Spleen (tissue), 11 donors: ENCODE data around the gene STXBP5. TPM values are rescaled to one million over a fixed set of nuclear protein-coding genes. Genes with fewer than 3 reads are reported as not detected.

ENCODE experiments used
- DNase-seq: peaks from one replicate; pipeline ENCODE4 v3.0.0-alpha.2; 2020
- H3K27ac ChIP-seq, 8 donors: fragments of 200-600 bp; sonication (generic) in 7 of 8; 1 replicate in 4 of 8; 2 replicates in 4 of 8; pipeline versions ENCODE4 v1.5.0 to v1.8.0; 2016 to 2021; ENCODE audit warnings: inconsistent platforms in 4 of 8, mild to moderate bottlenecking in 4 of 8, moderate library complexity in 1 of 8
- H3K27me3 ChIP-seq, 7 donors: fragments of 200-600 bp; sonication (generic) in 6 of 7; replicated peaks in 1 of 7; 1 replicate in 4 of 7; 2 replicates in 3 of 7; pipeline versions ENCODE4 v1.5.0 to v1.8.0; 2016 to 2021; ENCODE audit warnings: inconsistent platforms in 3 of 7, mild to moderate bottlenecking in 1 of 7
- H3K36me3 ChIP-seq, 6 donors: fragments of 200-600 bp; sonication (generic) in 5 of 6; 1 replicate in 4 of 6; 2 replicates in 2 of 6; pipeline versions ENCODE4 v1.5.0 to v1.8.0; 2016 to 2021; ENCODE audit warnings: inconsistent platforms in 2 of 6
- H3K4me1 ChIP-seq, 6 donors: fragments of 200-600 bp; sonication (generic) in 5 of 6; 1 replicate in 3 of 6; 2 replicates in 3 of 6; pipeline versions ENCODE4 v1.5.0 to v1.8.0; 2016 to 2021; ENCODE audit warnings: inconsistent platforms in 3 of 6
- H3K4me3 ChIP-seq, 8 donors: fragments of 200-600 bp; sonication (generic) in 7 of 8; 1 replicate in 4 of 8; 2 replicates in 4 of 8; pipeline versions ENCODE4 v1.5.0 to v1.8.0; 2016 to 2021; ENCODE audit warnings: inconsistent platforms in 4 of 8, mild to moderate bottlenecking in 4 of 8, moderate library complexity in 2 of 8
- H3K9me3 ChIP-seq, 8 donors: fragments of 200-600 bp; sonication (generic) in 7 of 8; 1 replicate in 4 of 8; 2 replicates in 4 of 8; pipeline versions ENCODE4 v1.5.0 to v1.8.0; 2016 to 2021; ENCODE audit warnings: inconsistent platforms in 4 of 8
- POLR2A ChIP-seq, 3 donors: fragments of 450-650 bp; IDR thresholded peaks; one replicate each; pipeline ENCODE4 v1.5.1; 2017; ENCODE audit warnings: antibody characterized with exemption in 3 of 3, mild to moderate bottlenecking in 1 of 3
- POLR2AphosphoS5 ChIP-seq, 3 donors: sonication (generic); formaldehyde crosslinking; IDR thresholded peaks; one replicate each; pipeline ENCODE4 v1.5.1; 2017; ENCODE audit warnings: antibody characterized with exemption in 3 of 3
- WGBS, 5 donors: extraction: QIAGEN DNeasy Blood & Tissue Kit in 3 of 5; methylation state at CpG; one replicate each; pipeline versions ENCODE4 v1.1.5 to v1.1.7; 2013 to 2018; 5-methylcytosine and 5-hydroxymethylcytosine counted together
- intact Hi-C: fragments of 100-400 bp; cut with DNase I; formaldehyde crosslinking; loops from one replicate; pipeline ENCODE4 v1.15.0; 2023; ENCODE audit warnings: low total_unique reads
- polyA plus RNA-seq, 3 donors: library from polyadenylated mRNA; stranded (reverse); fragments of 200-250 nt; gene quantifications; one replicate each; pipeline ENCODE4 v1.2.1, GENCODE V29; 2013
- total RNA-seq, 7 donors: library from RNA; depleted of rRNA in 3 of 7; stranded (reverse); fragments of >200 nt in 3 of 7; fragmentation: NEBNext Ultra II Directional in 4 of 7; extraction: Animal tissue kit (Norgen Biotek cat#: 25700) in 4 of 7; gene quantifications; one replicate each; pipeline versions ENCODE4 v1.1.0 to v1.2.1, GENCODE V29; 2016 to 2021
- TF ChIP-seq, protein P1 (sequence below), 11 experiments: fragments of 200-600 bp in 7 of 11; fragments of 450-650 bp in 4 of 11; sonication (generic) in 4 of 11; IDR thresholded peaks in 8 of 11; conservative IDR thresholded peaks in 3 of 11; 1 replicate in 7 of 11; 2 replicates in 4 of 11; pipeline versions ENCODE4 v1.4.0 to v1.8.0; 2016 to 2021; ENCODE audit warnings: antibody characterized with exemption in 11 of 11, inconsistent platforms in 4 of 11, mild to moderate bottlenecking in 1 of 11
- donor health status: healthy with polysubstance abuse.
- donor health status: DM: no; HTN: no; CAD: no; lungs with moderate emphysema.
- donor health status: DM: no; HTN: no; CAD: no.
- donor health status: Bipolar disorder and iron deficiency.
- donor health status: healthy.
- donor health status: DM: no; HTN: no; CAD: no.
- donor health status: DM: yes; HTN: yes; CAD: no.

The STXBP5 gene
- total and polyA plus RNA-seq, 10 donors = 6.5 to 51.1 (median 32.3) TPM

DNA sequence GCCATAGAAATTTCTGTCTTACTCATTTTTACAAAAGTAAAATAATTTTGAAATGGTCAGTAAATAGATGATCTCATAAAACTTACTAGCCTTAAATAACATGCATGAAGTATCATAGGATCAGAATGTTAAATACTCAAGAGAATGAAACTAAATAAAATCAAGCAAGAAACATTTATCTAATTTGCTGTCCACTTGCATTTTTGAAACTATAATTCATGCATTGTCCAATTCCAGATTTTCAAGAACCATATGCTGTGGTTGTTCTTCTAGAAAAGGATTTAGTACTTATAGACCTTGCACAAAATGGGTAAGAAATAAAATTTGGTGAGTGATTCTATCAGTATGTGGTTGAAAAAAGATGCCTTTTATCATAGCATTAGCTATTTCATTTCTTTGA lies 107.0 kb downstream of the STXBP5 start:
- DNase-seq = no peak
- Histone ChIP-seq H3K4me3 (no peak overlapping the region), H3K27me3 (no peaks in the 10 kb centered on the region), H3K27ac (no peak overlapping the region), H3K36me3 (peaks cover 0 to 64% (median 9%) of the 10 kb centered on the region in 6 donors), H3K4me1 (no peaks in the 10 kb centered on the region), H3K9me3 (no peaks in the 10 kb centered on the region)
- intact Hi-C loops = no loop called here
- TF ChIP-seq, protein P1, sequence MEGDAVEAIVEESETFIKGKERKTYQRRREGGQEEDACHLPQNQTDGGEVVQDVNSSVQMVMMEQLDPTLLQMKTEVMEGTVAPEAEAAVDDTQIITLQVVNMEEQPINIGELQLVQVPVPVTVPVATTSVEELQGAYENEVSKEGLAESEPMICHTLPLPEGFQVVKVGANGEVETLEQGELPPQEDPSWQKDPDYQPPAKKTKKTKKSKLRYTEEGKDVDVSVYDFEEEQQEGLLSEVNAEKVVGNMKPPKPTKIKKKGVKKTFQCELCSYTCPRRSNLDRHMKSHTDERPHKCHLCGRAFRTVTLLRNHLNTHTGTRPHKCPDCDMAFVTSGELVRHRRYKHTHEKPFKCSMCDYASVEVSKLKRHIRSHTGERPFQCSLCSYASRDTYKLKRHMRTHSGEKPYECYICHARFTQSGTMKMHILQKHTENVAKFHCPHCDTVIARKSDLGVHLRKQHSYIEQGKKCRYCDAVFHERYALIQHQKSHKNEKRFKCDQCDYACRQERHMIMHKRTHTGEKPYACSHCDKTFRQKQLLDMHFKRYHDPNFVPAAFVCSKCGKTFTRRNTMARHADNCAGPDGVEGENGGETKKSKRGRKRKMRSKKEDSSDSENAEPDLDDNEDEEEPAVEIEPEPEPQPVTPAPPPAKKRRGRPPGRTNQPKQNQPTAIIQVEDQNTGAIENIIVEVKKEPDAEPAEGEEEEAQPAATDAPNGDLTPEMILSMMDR (IDR thresholded peaks at IDR 0.05 in 8 of 11, conservative IDR thresholded peaks at IDR 0.05 in 3 of 11) = no peak
- TF ChIP-seq POLR2A (IDR thresholded peaks at IDR 0.05) = no peak
- TF ChIP-seq POLR2AphosphoS5 (IDR thresholded peaks at IDR 0.05) = no peak

DNA sequence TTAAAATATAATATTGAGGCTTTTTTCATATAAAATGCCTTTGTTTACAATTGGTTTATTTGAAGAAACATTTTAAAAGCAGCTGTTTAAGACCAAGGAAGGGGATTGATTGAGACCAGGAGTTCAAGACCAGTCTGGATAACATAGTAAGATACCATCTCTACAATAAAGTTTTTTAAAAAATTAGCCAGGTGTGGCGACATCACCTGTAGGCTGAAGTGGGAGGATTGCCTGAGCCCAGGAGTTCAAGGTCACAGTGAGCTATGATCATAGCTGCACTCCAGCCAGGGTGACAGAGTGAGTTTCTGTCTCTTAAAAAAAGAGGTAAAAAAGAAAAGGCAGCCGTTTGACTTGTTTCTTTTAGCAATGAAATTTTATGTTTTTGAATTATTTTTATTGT lies 117.0 kb downstream of the STXBP5 start:
- no peak for TF ChIP-seq POLR2A (IDR thresholded peaks at IDR 0.05)
- TF ChIP-seq POLR2AphosphoS5 (IDR thresholded peaks at IDR 0.05) = no peak

DNA sequence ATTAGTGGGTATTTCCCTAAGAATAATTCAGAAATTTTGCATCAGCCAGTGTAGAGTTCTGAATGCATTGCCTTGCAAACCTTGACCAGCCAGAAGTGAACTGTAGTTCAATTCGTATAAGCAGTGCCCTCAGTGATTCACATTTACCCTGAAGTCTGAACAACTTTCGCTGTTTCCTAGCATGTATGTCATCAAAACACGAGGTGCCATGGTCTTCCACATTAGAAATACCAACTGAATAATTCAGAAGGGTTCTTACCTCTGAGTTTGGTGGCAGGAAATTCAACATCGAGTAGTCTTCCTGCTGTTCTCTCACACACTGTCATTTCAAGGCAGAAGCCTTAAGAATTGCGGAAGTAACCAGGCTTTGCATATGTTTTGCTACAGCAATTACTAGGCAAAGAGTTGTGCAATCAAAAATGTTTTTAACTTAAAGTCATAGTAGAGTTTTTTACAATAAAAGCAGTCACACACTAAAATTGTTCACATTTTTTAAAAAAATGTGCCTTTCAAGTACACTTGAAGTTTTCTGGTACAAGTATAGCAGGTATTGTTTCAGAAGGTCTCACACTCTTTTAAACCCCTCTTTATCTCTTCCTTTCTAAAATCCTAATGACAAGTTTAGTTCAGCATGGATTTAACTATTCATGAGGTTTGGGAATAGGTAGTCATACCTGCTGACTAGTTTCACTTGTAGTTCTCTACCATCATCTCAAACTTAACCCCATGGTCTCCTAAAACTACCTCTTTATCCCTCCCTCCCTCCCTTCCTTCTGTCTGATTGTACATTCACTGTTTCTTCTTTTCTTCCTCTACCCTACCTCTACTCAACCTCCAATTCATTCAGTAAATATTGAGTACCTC lies 118.3 kb downstream of the STXBP5 start:
- Histone ChIP-seq H3K27ac (peak overlapping the region; percentile 67 to 91 (median 84)), H3K9me3 (no peaks in the 10 kb centered on the region), H3K4me3 (peak overlapping the region; percentile 4 to 58 (median 20)), H3K36me3 (peaks cover 0 to 53% (median 12%) of the 10 kb centered on the region in 6 donors), H3K4me1 (peaks cover 4 to 33% (median 22%) of the 10 kb centered on the region in 6 donors), H3K27me3 (no peaks in the 10 kb centered on the region)
- TF ChIP-seq, protein P1 (IDR thresholded peaks at IDR 0.05 in 8 of 11, conservative IDR thresholded peaks at IDR 0.05 in 3 of 11) = peak in 1 of 11 experiments; percentile 8
- TF ChIP-seq POLR2A (IDR thresholded peaks at IDR 0.05) (no peak), POLR2AphosphoS5 (IDR thresholded peaks at IDR 0.05) (peak in 1 of 3 donors; percentile 31)
- DNase-seq = no peak
- intact Hi-C loops = no loop called here
- WGBS, 5 donors = 12 to 27% (median 17%) methylated on average over 5 of the region's 5 CpGs

More for the DNA sequence above, 117.0 kb downstream of the STXBP5 start:
- Histone ChIP-seq H3K4me1 (peaks cover 4 to 33% (median 22%) of the 10 kb centered on the region in 6 donors), H3K9me3 (no peaks in the 10 kb centered on the region), H3K36me3 (peaks cover 0 to 53% (median 7%) of the 10 kb centered on the region in 6 donors), H3K4me3 (peak overlapping the region in 1 of 8 donors; percentile 58), H3K27ac (peak overlapping the region in 7 of 8 donors; percentile 80 to 91 (median 85)), H3K27me3 (no peaks in the 10 kb centered on the region)
- no peak for DNase-seq
- 74 to 82% (median 76%) methylated on average over 2 of the region's 2 CpGs for WGBS, 5 donors
- intact Hi-C loops = no loop called here

DNA sequence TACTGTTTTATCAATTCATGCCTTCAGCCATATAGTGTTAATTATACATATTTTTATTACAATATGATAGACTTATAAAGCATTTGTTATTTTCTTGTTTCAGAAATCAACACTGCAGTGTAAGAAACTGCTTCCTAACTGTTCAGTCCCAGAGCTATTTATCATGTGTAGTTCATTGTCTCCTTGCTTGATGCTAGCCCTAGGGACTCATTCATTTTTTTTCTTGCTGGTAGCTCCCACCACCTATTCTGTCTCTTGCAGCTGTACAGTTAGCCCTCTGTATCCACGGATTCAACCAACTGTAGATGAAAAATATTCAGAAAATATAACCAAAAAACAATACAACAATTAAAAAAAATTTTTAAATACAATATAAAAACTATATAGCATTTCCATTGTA lies 121.3 kb downstream of the STXBP5 start:
- H3K4me3 ChIP-seq = no peak overlapping the region
- TF ChIP-seq POLR2AphosphoS5 (IDR thresholded peaks at IDR 0.05) (no peak), POLR2A (IDR thresholded peaks at IDR 0.05) (no peak)
- TF ChIP-seq, protein P1 (IDR thresholded peaks at IDR 0.05 in 8 of 11, conservative IDR thresholded peaks at IDR 0.05 in 3 of 11) = no peak
- no peak overlapping the region for H3K27ac ChIP-seq
- DNase-seq = no peak
- WGBS, 5 donors = 92 to 100% (median 94%) methylated on average over 1 of the region's 1 CpG
- intact Hi-C loops = no loop called here
- peaks cover 0 to 48% (median 16%) of the 10 kb centered on the region in 6 donors for H3K36me3 ChIP-seq
- no peaks in the 10 kb centered on the region for H3K9me3 ChIP-seq
- no peaks in the 10 kb centered on the region for H3K27me3 ChIP-seq
- peaks cover 4 to 33% (median 22%) of the 10 kb centered on the region in 6 donors for H3K4me1 ChIP-seq
